GM10847 (cell line): ENCODE measurements around the gene KIF2C.
A peak's percentile ranks its signal among the peaks of the same experiment; 100 is the strongest.

ENCODE experiments used
- POLR2A ChIP-seq: IDR thresholded peaks from 2 replicates; pipeline ENCODE4 v1.6.1; 2011; ENCODE audit not compliant: insufficient read length; ENCODE audit errors: extremely low read depth

KIF2C gene

GRCh38 chr1:44784094-44785028, 44.7 kb downstream of the KIF2C start:
- peak; percentile 21 for TF ChIP-seq POLR2A

- no peak for TF ChIP-seq POLR2A
Observed at GRCh38 chr1:44785029-44785380, 45.4 kb downstream of the KIF2C start.

DNA sequence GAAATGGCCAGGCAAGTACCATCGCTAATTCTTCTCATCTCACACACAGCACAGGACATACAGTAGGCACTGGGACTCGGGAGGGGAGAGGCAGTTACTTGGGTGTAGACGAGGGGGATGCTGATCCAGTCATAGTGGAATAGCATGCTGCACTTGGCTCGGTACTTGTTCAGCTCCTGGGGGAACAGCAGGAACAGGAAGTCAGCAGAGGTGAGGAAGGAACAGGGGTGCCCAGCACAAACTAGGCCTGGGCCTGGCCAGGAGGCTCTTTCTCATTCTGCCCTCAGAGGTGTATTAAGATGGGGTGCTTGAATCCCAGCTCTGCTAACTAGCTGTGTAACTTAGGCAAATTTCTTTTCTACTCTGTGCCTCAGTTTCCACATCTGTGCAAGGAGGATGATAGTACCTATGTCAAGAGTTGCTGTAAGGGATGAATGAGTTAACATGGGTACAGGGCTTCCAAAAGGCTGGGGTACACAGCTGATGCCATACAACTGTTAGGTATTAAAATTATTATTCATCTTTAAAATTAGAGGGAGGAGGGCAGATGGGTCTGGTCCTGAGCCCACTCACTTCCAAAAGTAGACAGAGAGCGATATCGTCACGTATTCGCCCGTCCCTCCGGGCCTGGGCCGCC, 46.0 kb downstream of the KIF2C start:
- TF ChIP-seq POLR2A: no peak

DNA sequence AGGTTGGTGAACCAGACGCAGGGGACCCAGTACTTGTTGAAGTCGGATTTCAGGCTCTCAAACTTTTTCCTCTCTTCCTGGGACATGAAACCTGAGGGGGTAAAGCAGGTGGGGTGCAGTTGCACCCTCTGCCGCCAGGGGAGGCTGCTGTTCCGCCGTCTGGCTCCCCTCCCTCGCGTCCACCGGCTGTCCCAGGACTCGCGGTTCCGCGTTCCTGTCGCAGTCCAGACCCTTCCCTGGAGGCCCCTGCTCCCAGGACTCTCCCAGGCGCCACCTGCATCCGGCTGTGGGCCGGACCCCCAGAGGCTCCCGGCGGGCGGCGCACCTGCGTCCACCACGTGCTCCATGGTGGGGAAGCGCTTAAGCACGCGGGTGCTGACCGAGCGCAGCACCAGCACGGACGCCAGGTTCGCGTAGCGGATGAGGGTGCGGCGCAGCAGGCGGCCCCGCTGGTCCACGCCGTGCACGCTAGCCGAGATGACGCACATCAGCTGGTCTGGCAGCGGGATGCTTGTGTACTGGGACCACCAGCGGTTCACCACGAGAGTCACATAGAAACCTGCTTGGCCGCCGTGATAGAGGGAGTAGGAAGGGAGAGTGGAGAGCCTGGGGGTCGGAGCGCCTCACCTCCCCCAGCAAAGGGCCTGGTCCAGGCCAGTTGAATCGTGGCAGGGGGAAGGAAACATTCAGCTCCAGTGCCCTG, 46.7 kb downstream of the KIF2C start:
- no peak for TF ChIP-seq POLR2A

DNA sequence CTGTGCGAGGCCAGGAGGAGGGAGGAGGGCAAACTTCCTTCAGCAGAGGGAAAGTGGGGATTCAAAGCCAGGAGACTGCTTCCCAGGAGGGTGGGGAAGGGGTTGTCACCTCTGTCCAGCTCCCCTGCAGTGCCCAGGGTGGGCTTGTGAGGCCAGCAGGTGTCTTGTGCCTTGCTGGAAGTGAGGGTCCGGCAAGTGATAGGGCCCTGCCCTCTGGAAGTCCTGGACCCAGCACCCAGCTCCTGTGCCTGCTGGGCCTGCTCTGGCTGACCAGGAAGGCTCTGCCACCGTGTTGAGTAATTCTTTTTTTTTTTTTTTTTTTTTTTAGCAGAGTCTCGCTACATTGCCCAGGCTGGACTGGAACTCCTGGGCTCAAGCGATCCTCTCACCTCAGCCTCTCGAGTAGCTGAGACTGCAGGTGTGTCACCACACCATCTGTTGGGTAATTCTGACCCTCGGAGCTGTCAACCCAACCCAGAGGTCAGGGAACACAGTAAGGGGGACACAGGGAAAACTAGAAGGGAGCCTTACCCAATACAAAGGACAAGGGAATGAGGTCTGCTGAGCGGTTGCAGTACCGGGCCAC, 47.3 kb downstream of the KIF2C start:
- TF ChIP-seq POLR2A: no peak

DNA sequence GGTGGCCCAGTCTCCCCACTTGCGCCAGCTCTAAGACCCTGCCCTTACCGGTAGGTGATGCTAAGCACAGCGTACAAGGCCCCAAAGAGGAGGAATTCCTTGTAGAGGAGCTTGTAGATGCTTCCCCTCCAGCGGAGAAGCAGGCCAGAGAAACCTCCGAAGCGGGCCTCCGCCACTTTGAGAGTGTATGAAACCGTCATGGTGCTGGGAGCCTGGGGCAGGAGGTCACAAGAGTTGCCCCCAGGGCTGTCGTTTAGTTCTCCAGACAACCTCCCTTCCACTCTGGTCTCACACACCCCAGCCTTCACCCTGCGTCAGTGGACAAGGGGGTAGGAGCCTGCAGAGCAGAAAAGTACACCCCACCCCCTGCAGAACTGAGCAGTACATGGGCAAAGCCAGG, 47.9 kb downstream of the KIF2C start:
- TF ChIP-seq POLR2A: no peak

- TF ChIP-seq POLR2A: no peak
Observed at GRCh38 chr1:44788120-44788860, 48.7 kb downstream of the KIF2C start, which contains the start of gene BEST4. TSS of gene BEST4 (minus strand) at chr1:44788170. CDS start at chr1:44787705, 465 bp downstream.

DNA sequence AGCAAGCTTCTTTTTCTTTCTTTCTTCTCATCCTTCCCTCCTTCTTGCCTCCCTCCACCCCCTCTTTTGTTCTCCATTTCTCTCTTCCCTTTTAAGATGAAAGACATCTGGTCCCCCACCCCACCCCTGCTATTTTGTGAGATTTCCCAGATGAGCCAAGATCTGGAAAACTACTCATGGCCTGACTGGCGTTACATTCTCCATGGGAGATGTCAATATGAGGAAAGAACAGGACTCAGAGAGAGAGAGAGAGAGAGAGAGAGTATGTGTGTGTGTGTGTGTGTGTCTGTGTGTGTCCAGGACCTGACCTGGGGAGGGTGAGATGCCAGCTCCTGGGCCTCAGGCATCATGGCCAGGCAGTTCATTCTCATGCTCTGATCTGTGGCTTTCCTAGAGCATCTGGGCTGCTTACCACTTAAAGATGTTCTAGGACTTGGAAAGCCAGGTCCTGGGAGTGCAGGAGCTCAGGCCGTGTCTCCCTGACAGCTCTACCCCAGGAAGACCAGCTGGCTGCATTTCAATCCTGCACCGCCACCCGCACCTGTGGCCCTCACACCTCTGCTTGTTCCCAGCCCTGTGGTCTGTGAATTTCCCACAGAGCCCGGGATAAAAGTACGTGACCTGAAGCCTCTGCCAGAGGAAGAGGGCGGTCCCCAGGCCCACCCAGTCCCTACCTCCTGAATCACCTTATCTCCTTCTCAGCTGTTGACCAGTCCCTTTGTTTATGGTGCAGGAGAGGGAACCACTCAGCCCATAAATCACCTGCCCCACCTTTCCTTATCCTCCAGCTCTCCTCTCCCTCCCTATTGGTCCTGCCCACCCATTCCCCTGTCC, 51.5 kb downstream of the KIF2C start:
- TF ChIP-seq POLR2A: no peak

DNA sequence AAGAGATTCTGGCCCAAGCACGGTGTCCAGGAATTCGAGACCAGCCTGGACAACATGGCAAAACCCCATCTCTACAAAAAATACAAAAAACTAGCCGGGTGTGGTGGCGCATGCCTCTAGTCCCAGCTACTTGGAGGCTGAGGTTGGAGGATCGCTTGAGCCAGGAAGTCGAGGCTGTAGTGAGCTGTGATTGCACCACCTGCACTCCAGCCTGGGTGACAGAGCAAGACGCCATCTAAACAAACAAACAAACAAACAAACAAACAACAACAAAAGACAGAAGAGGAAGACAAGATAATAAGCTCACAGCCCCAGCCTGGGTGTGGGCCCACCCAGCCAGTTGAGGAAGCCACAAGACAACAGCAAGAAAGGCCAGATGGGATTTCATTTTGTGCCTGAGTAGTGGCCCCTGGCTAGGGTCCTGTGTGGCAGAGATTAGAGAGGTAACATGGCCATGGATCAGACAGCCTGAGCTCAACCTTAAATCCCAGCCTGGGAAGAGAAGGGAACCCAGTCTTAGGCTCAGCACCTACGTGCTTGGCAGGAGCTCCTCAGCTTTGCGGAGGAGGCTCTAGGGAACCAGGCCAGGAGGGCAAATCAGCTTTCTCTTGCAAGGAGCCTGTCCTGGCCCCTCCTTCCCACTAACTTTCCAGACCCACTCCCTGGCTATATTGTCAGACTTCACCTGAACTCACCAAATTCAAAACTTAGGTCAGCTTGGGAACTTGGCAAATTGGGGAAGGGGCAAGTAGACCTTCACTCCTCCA, 53.3 kb downstream of the KIF2C start:
- no peak for TF ChIP-seq POLR2A

DNA sequence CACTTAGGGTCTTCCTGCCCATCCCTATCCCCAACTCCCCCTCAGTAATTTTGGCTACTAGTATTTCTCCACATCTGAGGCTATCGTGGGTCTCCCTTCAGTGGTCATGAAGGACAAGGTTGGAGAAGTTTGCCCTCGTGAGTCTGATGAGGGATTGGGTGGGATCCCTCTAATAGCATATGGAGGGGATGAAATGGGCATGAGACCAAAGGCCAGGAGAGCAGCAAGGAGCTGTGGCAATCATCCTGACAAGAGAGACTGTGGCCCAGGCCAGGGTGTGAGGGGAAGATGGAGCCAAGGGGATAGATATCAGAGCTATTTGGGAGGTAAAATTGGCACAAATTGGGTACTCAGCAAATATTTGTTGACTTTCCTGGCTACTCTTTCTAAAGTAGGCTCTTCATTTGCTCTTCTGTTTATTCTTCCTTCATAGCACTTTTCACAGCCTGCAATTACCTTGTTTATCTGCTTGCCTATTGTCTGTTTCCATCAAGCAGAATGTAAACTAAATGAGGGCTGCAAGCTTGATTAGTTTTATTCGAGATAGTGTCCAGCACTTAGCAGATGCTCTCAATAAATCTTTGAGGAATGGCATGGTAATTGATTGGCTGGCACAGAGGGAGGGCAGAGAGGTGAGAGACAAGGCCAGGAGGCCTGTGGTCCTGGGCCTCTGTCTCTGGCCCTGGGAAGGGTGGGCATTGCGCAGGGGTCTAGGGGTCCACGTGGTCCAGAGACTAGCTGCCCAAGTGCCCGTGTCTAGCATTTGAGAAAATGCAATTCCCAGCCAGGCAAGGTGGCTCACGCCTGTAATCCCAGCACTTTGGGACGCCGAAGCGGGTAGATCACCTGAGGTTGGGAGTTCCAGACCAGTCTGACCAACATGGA, 59.1 kb downstream of the KIF2C start:
- no peak for TF ChIP-seq POLR2A

DNA sequence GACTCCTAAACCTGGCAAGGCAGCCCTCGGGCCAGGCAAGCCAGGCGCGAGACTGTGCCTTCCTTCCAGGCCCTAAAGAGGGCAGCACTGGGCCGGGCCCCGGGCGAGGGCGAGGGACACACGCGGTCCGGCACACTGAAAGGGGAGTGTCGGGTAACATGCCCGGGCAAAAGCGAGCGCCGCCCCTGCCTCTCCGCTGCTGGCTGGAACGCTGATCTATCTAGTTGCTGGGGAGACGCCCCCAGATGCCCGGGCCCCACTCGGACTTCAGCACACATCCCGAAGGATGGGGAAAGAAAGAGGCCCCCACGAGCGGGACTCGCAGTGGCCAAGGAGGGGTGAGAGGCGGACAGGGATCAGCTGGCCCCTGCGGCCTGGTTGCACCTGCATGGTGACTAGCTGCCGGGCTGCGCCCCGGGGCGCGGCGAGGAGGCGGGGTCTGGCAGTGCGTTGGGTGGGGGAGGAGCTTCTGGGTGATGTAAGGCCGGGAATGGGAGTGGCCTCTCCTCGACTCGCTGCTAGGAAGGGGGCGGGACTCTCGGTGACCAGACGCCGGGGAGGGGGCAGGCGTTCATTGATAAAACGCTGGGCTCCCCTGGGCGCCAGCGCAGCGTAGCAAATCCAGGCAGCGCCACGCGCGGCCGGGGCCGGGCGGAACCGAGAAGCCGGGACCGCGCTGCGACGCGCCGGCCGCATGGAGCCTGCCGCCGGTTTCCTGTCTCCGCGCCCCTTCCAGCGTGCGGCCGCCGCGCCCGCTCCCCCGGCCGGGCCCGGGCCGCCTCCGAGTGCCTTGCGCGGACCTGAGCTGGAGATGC, 60.3 kb downstream of the KIF2C start, which contains the start of gene PLK3:
TSS of gene PLK3 (plus strand) at position 608 of the 815 bp plus-strand sequence. CDS start at position 695, 87 bp downstream.
- peak; percentile 93 for TF ChIP-seq POLR2A
